Neural cell (in vitro differentiated cells): Measurements from ENCODE around the gene FRMD1.

Source experiments
- CTCF ChIP-seq: fragments of 450-650 bp; IDR thresholded peaks from 2 replicates; pipeline ENCODE4 v1.5.1; 2014; ENCODE audit warnings: antibody characterized with exemption, mild to moderate bottlenecking, moderate library complexity; ENCODE audit not compliant: poor library complexity, severe bottlenecking
- EZH2 ChIP-seq: fragments of 200-600, 300-800 bp; shearing (Covaris generic), sonication (generic); IDR thresholded peaks from 2 replicates; pipeline ENCODE4 v1.6.1; 2014; ENCODE audit warnings: antibody characterized with exemption, low read length, borderline replicate concordance, mild to moderate bottlenecking; ENCODE audit not compliant: insufficient read depth, poor library complexity, severe bottlenecking

DNA sequence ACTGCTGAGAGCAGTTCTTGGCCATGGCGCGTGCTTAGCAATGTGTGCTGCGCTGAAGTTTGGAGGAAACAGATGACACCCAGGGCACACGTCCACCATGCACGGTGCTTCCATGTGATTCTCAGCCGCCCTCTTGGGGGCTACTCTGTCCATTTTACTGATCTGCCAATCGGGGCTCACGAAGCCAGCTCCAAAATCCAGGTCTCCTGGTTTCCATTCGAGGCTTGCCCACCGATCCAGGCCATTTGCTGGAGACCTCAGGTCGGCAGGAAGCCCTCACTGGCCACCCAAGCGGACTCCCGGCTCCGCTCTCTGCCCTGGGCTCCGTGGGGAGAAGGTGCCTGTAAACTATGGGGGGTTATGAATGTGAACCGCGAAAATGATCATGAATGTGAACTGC lies 11.7 kb upstream of the FRMD1 start:
- TF ChIP-seq EZH2 (no peak), CTCF (no peak)
